GM10266 (cell line): ENCODE measurements around the gene C1QB.

Experiments
- DNase-seq: peaks from one replicate; pipeline ENCODE4 v3.0.0; 2012; ENCODE audit errors: extremely low spot score
- CTCF ChIP-seq: IDR thresholded peaks from 2 replicates; pipeline ENCODE4 v1.5.1; 2012; ENCODE audit warnings: mild to moderate bottlenecking, low read depth; ENCODE audit not compliant: control insufficient read depth, insufficient read depth; ENCODE audit errors: missing control alignments

C1QB gene

GRCh38 chr1:22652881-22653316, at the start of gene C1QB:
Gene C1QB, plus strand, starts transcription at chr1:22653236. Its CDS starts 6,227 bp downstream, at chr1:22659463.
- no peak for DNase-seq
- TF ChIP-seq CTCF: no peak

- no peak for DNase-seq
- no peak for TF ChIP-seq CTCF
Measured at GRCh38 chr1:22606161-22606560, 46.9 kb upstream of the C1QB start.

- TF ChIP-seq CTCF: no peak
Measured at GRCh38 chr1:22607154-22607553, 45.9 kb upstream of the C1QB start.

GRCh38 chr1:22608361-22608760, 44.7 kb upstream of the C1QB start:
- no peak for TF ChIP-seq CTCF
- DNase-seq: no peak

More at GRCh38 chr1:22607154-22607553, 45.9 kb upstream of the C1QB start:
- DNase-seq: no peak

GRCh38 chr1:22609291-22609690, 43.7 kb upstream of the C1QB start:
- DNase-seq: no peak
- no peak for TF ChIP-seq CTCF

- TF ChIP-seq CTCF: no peak
- DNase-seq: no peak
Measured at GRCh38 chr1:22611530-22611947, 41.5 kb upstream of the C1QB start.

- no peak for TF ChIP-seq CTCF
- DNase-seq: no peak
Measured at GRCh38 chr1:22612671-22613571, 40.1 kb upstream of the C1QB start.
